HG03139 (cell line): ENCODE measurements around the gene NOTCH2.

Source experiments
- ATAC-seq: cut with Tn5 transposase; IDR thresholded peaks from one replicate; pipeline ENCODE4 v1.9.1; 2021; ENCODE audit not compliant: unreplicated experiment

The NOTCH2 gene

DNA sequence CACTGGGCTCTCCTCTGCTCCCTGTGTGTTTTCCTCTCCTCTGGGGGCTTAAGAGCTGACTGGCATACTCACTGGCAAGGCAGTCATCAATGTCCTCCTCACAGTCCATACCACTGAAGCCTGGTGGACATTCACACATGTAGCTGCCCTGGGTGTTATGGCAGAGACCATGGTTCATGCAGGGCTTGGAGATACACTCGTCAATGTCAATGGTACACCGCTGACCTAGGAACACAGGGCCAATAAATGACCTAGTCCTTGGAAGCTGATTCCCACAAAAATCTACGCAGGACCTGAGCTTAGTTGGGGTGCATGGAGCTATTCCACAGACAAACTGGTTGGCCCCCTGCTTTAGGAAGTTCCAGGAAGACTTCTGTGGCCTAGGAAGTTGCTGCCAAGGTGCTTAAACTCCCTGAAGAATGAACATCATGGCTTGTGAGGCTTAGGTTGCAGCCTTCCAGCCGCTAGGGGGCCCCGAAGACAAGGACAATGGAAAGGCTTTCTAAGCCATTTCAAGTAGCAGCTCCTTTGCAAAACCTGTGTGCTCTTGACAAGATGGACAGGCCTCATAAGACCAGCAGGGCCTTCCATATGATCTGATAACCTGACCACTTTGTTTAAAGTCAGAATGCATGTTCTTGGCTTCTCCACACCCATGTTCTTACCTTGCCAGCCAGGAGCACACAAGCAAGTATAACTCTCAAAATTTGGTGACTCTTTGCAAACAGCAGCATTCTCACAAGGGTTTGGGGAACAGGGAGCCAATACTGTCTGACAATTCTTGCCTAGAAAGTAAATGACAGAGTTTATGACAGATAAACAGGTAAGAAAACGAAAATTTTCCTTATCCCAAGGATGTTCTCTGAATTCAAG is 120.9 kb downstream of the NOTCH2 start:
- no peak for ATAC-seq

DNA sequence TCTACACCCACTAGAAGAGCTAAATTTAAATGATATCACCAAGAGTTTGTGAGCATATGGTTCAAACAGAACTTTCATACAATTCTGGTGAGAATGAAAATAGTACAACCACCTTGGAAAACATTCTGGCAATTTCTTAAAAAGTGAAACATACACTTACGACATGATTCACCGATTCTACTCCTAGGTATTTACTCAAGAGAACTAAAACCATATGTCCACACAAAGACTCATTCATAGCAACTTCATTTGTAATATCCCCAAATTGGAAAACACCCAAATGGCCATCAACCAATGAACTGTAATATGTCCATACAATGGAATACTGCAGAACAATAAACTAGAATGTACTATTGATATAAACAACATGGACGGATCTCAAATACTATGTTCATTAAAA is 122.0 kb downstream of the NOTCH2 start:
- no peak for ATAC-seq

DNA sequence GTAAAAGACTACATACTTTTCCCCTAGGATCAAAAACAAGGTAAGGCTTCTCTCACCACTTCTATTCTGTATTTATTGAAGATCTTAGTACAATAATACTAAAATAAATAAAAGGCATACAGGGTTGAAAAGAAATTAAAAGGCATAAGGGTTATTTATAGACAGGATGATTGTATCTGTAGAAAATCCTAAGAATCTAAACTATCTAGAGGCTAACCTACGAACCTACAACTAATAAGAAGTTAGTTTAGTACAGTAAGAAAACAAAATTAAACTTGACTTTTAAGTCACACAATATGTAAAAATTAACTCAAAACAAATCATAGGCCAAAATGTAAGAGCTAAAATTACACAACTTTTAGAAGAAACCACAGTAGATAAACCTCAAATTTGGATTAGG is 122.7 kb downstream of the NOTCH2 start:
- no peak for ATAC-seq

- no peak for ATAC-seq
Observed at GRCh38 chr1:119943216-119943615, 126.2 kb downstream of the NOTCH2 start.

- ATAC-seq = no peak
Observed at GRCh38 chr1:119941392-119941791, 128.1 kb downstream of the NOTCH2 start.

- no peak for ATAC-seq
Observed at GRCh38 chr1:119940697-119941096, 128.8 kb downstream of the NOTCH2 start.

DNA sequence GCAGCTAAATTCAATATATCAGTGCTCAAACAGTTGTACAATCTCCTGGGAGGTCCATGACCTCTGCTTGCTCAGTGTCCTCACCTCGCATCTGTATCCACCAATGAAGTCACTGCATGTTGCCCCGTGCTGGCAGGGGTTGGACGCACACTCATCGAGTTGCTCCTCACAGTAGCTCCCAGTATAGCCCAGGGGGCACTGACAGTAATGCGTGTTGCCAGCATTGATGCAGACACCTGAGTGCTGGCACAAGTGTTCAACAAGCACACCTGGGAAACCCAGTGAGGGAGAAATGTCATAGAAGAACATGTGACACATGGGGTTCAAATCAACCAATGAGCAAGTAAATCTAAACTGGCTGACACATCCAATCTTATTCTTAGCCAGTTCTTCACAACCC is 132.3 kb downstream of the NOTCH2 start:
- no peak for ATAC-seq

DNA sequence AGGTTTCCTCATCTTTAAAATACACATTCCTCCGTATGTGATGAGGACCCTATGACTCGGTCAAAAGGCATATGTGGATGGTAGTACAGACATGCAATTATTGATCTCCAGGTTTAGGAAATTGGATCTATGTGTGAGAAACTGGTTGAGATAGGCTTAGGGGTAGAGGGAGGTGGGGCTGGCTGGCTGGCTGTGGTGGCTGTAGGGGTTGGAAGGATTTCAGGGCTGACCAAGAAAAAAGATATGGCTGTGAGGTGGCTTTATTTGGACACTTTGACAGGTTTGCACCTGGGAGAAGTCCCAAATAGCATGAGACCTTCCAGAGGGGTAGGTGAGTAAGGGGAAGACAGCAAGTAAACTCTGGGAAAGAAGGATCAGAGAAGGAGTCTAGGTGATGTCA is 133.5 kb downstream of the NOTCH2 start:
- no peak for ATAC-seq

DNA sequence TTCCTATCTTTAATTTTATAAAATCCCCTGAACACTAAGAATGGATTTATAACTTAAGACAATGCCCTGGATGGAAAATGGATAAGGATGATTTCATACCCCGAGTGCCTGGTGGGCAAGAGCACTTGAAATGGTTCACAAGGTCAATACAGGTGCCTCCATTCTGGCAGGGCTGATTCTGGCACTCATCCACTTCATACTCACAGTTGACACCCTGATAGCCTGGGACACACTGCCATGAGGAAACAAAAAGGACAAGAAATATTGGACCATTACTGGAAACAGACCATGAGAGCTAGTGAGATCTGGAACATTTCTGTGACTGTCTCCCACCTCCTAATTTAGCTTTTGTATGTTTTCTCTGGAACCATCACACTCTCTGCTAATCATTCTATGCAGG is 134.1 kb downstream of the NOTCH2 start:
- ATAC-seq = no peak

DNA sequence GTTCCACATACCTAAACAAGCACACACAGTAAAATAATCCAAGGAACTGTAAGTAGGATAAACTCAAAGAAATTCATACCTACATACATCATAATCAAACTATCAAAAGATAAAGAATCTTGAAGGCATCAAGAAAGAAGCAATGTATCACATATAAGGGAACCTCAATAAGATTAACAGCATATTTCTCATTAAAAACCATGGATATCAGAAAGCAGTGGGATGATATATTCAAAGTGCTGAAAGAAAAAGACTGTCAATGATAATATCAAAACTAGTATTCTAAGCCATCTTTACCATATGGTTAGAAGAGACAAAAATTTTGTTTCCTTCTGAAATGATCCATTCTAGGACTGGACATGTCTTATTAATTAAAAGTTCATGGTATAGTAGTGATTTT is 136.1 kb downstream of the NOTCH2 start:
- ATAC-seq = no peak

DNA sequence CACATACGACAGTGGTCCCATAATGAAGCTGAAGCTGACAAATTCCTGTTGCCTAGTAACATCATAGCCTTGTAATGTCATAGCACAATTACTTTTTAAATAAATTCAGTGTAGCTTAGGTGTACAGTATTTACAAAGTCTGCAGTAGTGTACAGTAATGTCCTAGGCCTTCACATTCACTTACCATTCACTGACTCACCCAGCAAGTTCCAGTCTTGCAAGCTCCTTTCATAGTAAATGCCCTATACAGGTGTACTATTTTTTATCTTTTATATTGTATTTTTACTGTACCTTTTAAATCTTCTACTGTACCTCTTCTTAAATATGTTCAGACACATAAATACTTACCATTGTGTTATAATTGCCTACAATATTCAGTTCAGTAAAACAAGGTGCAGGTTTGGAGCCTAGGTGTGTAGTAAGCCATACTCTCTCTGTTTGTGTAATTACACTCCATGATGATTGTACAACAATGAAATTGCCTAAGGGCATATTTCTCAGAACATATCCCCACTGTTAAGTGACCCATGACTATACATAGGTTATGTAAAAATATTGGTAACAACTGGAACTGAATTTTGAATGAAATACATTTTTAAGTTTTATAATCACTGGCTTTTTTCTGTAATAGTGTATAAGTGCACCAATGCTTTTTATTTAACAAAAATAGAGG is 139.7 kb downstream of the NOTCH2 start:
- ATAC-seq = no peak

DNA sequence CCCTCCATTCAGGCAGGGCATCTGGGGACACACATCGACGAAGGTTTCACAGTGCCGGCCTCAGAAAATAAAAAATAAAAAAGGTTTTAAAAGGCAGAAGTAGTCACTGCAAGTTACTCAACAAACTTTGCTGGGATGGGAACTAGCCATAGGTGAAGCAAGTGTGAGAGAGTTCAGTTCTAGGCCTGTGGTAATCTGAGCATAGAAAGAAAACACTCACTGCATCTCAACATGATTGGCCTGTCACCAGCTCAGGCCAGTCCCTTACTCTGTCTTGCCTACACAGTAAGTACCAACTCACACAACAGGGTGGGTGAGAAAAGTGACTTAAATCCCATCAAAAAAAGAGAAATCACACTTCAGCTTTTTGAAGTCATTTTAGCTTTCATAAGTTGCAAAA is 142.9 kb downstream of the NOTCH2 start:
- ATAC-seq = no peak

GRCh38 chr1:119924948-119925898 is 144.2 kb downstream of the NOTCH2 start:
- no peak for ATAC-seq

GRCh38 chr1:119920104-119920968 is 149.1 kb downstream of the NOTCH2 start:
- no peak for ATAC-seq

DNA sequence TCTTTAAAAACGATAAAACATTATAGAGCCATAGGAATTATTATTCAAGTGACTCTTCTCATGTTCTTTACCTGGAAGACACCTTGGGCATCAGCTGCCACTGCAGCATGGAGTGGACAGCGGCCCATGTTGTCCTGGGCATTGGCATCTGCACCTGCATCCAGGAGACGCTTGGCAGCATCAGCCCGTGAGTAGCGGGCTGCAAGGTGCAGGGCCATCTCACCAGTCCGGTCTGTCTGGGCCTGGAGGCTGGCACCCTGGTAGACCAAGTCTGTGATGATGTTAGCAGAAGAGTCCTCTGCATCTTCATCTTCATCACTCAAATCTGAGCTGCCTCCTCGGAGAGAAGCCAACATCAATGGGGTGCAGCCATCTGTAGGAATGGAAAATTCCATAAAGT is 150.2 kb downstream of the NOTCH2 start:
- no peak for ATAC-seq

DNA sequence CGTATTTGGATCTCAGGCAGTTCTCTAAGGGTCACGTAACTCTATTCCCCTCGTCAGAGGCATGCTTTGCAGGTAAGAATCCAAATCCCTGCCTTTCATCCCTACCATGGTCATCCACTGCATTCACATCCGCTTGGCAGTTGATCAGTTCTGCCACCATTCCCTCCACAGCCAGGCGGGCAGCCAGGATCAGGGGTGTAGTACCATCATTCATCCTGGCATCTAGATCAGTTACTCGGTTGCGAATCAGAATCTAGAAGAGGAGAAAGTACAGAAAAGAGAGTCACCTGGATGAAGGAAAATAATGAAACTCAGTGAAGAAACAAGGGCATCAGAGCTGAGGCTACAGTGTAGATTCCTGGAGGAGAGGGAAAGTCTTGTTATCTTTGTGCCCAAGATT is 151.2 kb downstream of the NOTCH2 start:
- ATAC-seq = no peak

DNA sequence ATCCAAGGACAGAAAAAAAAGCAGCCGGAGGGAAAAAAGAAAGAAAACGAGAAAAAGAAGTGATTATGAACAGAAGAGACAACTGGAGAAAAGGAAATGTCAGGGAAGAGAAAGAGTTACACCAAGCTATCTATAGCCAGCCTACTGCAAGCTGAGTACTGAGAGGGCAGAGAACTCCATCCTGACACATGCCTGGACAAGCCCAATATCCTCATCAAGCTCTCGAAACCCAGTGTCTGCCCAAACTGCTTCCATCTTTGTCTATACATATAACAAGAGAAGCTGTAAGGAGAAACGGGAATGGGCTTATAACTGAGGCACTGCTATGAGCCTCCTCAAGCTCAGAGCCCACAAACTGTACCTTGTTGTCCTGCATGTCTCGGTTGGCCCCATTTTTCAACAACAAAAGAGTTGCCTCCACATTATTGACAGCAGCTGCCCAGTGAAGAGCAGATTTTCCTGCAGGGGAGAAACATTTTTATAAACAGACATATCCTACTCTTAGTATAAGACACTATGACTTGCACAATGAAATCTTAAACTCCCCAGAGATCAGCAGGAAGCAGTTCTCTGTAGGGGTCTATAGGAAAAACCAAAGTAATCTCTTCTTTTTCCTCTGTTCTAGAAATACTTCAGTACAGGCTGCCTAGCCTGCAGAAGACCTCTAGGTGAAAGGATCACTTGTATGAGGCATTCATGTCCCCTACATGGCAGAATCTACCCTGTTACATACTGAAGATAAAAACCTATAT is 152.0 kb downstream of the NOTCH2 start:
- no peak for ATAC-seq

- ATAC-seq = no peak
Observed at GRCh38 chr1:119915517-119915916, 153.9 kb downstream of the NOTCH2 start.

GRCh38 chr1:119914071-119914470 is 155.4 kb downstream of the NOTCH2 start:
- no peak for ATAC-seq

DNA sequence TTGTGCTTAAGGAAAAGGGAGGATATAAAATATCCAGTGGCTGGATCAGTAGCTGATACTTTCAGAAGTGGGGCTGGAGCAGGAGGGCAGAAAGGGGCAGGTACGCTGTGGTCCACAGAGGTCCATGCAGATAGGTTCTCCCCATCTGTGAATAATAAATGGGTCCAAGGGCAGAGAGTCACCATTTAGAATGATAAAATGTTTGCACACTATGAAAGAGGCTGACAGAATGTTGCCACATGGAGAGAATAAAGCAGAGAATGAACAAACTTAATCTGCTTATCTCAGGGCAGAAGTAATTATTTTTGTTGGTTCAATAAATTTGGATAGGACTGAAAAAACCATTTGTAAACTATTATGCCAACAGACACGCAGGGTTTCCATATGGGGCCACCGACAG is 156.5 kb downstream of the NOTCH2 start:
- no peak for ATAC-seq
